NCI-H82 treated with DMSO at 0.1 percent for 48 hours (cell line): Measurements from ENCODE around the gene TIMM10B.
"Not testable (repeated sequence)": the region's sequence is repeated elsewhere in the genome, so short reads cannot be mapped to it uniquely, and the experiment has no call there.

ENCODE experiments used
- DNase-seq: peaks from one replicate; lab custom pipeline; 2025; ENCODE audit not compliant: unreplicated experiment; lab: John Stamatoyannopoulos, UW

Gene TIMM10B

GRCh38 chr11:6504166-6504565, 22.9 kb downstream of the TIMM10B start:
- DNase-seq = no peak

DNA sequence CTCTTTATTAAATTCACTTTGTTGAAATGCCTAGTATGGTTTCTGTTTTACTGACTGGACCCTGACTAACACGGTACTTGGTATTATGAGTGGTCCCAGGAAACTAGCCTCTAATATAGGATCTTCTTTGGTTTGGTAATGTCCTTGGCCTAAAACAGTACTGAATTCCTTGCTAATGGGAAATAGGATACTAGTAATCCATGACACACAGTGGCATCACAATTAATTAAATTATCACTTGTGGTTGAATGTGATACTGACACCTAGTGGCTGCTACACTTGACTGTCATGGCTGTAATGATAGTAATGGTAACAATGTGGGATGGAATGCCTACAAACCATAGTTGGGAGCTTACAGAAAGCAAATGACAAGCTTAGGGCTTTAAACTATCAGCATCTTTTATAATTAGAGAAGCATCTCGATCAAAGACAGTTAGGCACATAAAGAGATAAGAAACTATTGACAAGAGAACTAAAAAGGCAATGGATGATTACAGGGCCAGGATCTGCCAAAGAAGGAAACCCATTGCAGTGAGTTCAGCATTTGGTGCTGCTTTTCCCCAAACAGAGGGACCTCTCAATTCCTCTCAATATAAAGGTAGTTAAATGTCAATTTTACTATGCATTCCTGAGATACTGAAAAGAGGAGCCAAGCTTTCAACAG, 24.4 kb downstream of the TIMM10B start:
- DNase-seq = peak; percentile 69

DNA sequence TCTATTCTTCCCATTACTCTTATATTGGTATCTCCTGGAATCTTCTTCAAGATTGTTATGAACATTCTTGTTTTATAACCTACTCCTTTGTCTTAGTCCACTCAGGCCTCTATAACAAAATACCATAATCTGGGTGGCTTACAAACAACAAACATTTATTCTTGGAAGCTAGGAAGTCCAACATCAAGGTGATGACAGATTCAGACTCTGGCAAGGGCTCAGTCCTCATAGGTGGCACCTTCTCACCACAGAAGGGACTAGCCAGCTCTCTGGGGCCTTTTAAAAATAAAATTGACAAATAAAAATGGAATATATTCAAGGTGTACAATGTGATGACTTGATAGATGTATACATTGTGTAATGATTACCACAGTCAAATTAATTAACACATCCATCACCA, 35.6 kb downstream of the TIMM10B start:
- DNase-seq = no peak

DNA sequence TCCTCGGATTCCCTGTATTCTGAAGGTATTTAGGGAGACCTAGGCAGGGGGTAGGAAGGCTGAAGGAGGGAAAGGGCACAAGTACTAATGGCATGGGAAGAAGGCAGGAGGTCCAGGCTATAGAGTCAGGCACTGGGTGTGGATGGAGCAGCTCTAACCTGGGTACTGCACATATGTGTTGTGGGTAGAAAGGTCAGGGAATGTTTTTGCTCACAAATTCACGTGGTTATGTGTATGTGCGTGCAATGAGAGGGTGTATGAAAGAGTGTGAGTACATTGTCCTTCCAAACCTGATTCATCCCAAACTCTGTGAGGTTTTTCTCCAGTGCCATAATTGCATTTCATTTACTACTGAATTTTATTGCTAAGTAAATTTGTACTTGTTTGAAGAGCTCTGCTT, 39.0 kb downstream of the TIMM10B start:
- no peak for DNase-seq

DNA sequence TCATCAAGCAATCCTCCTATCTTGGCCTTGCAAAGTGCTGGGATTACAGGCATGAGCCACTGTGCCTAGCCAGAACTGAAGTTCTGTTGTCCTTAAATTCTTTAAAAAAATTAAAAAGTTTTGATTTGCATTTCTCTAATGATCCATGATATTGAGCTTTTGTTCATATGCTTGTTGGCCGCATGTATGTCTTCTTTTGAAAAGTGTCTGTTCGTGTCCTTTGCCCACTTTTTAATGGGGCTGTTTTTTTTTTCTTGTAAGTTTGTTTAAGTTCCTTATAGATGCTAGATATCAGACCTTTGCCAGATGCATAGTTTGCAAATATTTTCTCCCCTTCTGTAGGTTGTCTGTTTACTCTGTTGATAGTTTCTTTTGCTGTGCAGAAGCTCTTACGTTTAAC, 40.6 kb downstream of the TIMM10B start:
- not testable (repeated sequence) for DNase-seq

GRCh38 chr11:6523253-6523652, 42.0 kb downstream of the TIMM10B start:
- no peak for DNase-seq

DNA sequence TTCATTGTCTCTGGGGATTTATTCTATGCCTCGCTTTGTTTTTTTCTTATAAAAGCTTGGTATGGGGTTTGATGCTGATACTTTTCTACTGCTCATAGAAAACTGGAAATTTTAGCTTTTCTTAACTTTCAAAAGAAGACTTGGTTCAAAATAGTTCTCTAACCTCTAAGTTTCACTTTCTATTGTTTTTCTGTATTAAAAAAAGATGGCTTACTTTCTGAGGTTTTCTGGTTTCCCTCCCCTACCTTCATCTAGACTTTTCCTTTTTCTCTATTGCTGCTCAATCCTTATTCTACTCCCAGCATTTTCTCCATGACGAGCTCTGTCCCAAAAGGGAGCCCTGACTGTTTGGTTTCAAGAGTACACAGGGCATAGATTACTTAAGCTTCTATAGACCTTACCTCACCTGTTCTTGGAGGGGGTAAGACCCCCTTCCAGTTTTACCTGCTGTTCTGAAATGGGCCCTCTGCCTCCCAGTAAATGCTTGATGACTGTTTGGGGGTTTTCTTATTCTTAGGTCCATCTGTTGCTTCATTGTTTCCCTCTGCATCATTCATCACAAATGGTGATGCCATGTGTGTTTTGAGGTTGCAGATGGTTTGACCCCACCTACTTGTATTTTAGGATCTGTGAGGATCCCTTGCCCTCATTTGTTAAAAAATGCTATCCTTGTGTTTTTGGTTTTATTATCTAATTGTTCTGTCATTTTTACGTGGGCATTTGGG, 45.3 kb downstream of the TIMM10B start:
- DNase-seq = no peak

GRCh38 chr11:6529266-6529665, 48.0 kb downstream of the TIMM10B start:
- DNase-seq = no peak

DNA sequence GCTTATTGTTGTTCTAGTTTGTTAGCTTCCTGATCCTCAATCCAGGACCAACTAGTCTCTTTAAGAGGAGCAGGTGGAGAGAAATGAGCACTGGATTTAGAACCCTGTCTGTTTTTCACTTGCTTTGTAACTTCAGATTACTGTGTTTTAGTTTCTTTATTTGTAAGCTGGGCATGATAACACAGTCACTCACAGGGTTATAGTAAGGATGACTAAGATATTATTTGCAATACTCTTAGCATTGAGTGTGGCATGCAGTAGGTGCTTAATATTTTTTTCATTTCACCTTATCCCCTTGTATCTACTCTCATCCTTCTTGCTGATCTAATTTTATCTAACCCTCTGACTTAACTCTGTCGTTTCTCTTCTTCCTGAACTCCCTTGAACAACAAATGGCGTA, 49.5 kb downstream of the TIMM10B start:
- DNase-seq = no peak

GRCh38 chr11:6531267-6531752, 50.0 kb downstream of the TIMM10B start:
- peak; percentile 54 for DNase-seq
